HFFc6 (cell line): ENCODE results near the gene AKR7A3. TPM values are rescaled to one million over a fixed set of nuclear protein-coding genes. Genes with fewer than 3 reads are reported as not detected.
"Not testable (repeated sequence)": the region's sequence is repeated elsewhere in the genome, so short reads cannot be mapped to it uniquely, and the experiment has no call there.

Experiments used
- DNase-seq: peaks from one replicate; pipeline ENCODE4 v3.0.0-alpha.2; 2018
- H3K27ac Mint-ChIP-seq: 2 replicates; pipeline ENCODE4 v1.8.0; 2020; ENCODE audit warnings: mild to moderate bottlenecking, mixed read lengths
- H3K27me3 Mint-ChIP-seq: 2 replicates; pipeline ENCODE4 v1.8.0; 2021; ENCODE audit warnings: mild to moderate bottlenecking, moderate library complexity, mixed read lengths; ENCODE audit not compliant: insufficient read depth
- H3K36me3 Mint-ChIP-seq: 2 replicates; pipeline ENCODE4 v1.8.0; 2021; ENCODE audit warnings: low read depth, mixed read lengths
- H3K4me1 Mint-ChIP-seq: 2 replicates; pipeline ENCODE4 v1.8.0; 2020; ENCODE audit warnings: low read depth, mixed read lengths
- H3K4me3 Mint-ChIP-seq: 2 replicates; pipeline ENCODE4 v1.8.0; 2020; ENCODE audit warnings: mild to moderate bottlenecking, moderate library complexity, mixed read lengths
- H3K9me3 Mint-ChIP-seq: 2 replicates; pipeline ENCODE4 v1.8.0; 2020; ENCODE audit warnings: mild to moderate bottlenecking, mixed read lengths
- total RNA-seq, 6 experiments: library from RNA; stranded (reverse); fragmentation: NEBNext Ultra II Directional; extraction: Animal tissue kit (Norgen Biotek cat#: 25700); gene quantifications; 2 replicates in 1 of 6; 3 replicates in 5 of 6; pipeline ENCODE4 v1.2.3, GENCODE V29; 2021
- TF ChIP-seq, protein P1 (sequence below): fragments of 200-600 bp; sonication (generic); IDR thresholded peaks from 2 replicates; pipeline ENCODE4 v1.5.0; 2021; ENCODE audit warnings: antibody characterized with exemption, mild to moderate bottlenecking

Gene AKR7A3
- total RNA-seq, 6 experiments from 2014 or later: 0.12 to 0.46 (median 0.27) TPM; not detected in 1

GRCh38 chr1:19305880-19306279, 17.3 kb upstream of the AKR7A3 start:
- Mint-ChIP-seq H3K9me3 (no peaks in the 10 kb centered on the region), H3K27ac (no peak overlapping the region), H3K36me3 (peaks cover 18% of the 10 kb centered on the region), H3K27me3 (no peaks in the 10 kb centered on the region; the same call in none of the 2 replicates), H3K4me3 (no peak overlapping the region), H3K4me1 (peaks cover 22% of the 10 kb centered on the region)
- no peak for DNase-seq
- TF ChIP-seq, protein P1, sequence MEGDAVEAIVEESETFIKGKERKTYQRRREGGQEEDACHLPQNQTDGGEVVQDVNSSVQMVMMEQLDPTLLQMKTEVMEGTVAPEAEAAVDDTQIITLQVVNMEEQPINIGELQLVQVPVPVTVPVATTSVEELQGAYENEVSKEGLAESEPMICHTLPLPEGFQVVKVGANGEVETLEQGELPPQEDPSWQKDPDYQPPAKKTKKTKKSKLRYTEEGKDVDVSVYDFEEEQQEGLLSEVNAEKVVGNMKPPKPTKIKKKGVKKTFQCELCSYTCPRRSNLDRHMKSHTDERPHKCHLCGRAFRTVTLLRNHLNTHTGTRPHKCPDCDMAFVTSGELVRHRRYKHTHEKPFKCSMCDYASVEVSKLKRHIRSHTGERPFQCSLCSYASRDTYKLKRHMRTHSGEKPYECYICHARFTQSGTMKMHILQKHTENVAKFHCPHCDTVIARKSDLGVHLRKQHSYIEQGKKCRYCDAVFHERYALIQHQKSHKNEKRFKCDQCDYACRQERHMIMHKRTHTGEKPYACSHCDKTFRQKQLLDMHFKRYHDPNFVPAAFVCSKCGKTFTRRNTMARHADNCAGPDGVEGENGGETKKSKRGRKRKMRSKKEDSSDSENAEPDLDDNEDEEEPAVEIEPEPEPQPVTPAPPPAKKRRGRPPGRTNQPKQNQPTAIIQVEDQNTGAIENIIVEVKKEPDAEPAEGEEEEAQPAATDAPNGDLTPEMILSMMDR: no peak

- H3K4me1 Mint-ChIP-seq, DNase-seq, H3K9me3 Mint-ChIP-seq, H3K27me3 Mint-ChIP-seq, H3K4me3 Mint-ChIP-seq, H3K27ac Mint-ChIP-seq: not testable (repeated sequence)
- H3K36me3 Mint-ChIP-seq: peaks cover 18% of the 10 kb centered on the region
These were observed 15.5 kb upstream of the AKR7A3 start for GRCh38 chr1:19304081-19304480.

DNA sequence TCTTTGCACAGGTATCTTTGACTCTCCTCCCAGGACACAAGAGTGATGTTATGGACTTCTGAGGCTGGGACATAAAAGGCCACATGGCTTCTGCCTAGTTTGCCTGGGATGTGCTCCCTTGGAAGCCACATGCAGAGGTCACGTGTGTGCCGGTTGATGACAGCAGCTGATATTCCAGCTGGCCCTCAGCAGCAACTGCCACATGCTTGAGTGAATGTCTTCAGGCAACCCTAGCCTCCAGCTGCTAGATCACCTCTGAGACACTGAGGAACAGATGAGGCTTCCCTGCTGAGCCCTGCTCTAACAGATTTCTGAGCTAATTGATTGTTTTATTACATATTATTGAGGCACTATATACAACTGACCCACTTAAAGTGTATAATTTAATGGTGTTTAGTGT, 11.6 kb upstream of the AKR7A3 start:
- Mint-ChIP-seq H3K4me1 (peaks cover 6% of the 10 kb centered on the region), H3K36me3 (peaks cover 14% of the 10 kb centered on the region), H3K27me3 (no peaks in the 10 kb centered on the region; the same call in 1 of the 2 replicates), H3K27ac (no peak overlapping the region), H3K9me3 (peaks cover 10% of the 10 kb centered on the region; the same call in 1 of the 2 replicates), H3K4me3 (no peak overlapping the region)
- no peak for DNase-seq
- TF ChIP-seq, protein P1: no peak

- Mint-ChIP-seq H3K4me3 (no peak overlapping the region), H3K36me3 (peaks cover 26% of the 10 kb centered on the region), H3K27ac (no peak overlapping the region), H3K9me3 (peaks cover 22% of the 10 kb centered on the region; the same call in 1 of the 2 replicates), H3K4me1 (peaks cover 6% of the 10 kb centered on the region), H3K27me3 (peaks cover 2% of the 10 kb centered on the region; the same call in 1 of the 2 replicates)
- DNase-seq: no peak
- TF ChIP-seq, protein P1: no peak
These were observed 6.1 kb upstream of the AKR7A3 start for GRCh38 chr1:19294638-19295037.

- no peak for DNase-seq
- peaks cover 2% of the 10 kb centered on the region; the same call in 1 of the 2 replicates for H3K9me3 Mint-ChIP-seq
- H3K4me1 Mint-ChIP-seq: peaks cover 5% of the 10 kb centered on the region; the same call in 1 of the 2 replicates
- H3K36me3 Mint-ChIP-seq: peaks cover 8% of the 10 kb centered on the region
- H3K27ac Mint-ChIP-seq: no peak overlapping the region
- TF ChIP-seq, protein P1: no peak
- no peaks in the 10 kb centered on the region; the same call in 1 of the 2 replicates for H3K27me3 Mint-ChIP-seq
- peak overlapping the region; percentile 67 for H3K4me3 Mint-ChIP-seq
These were observed 674 bp upstream of the AKR7A3 start for GRCh38 chr1:19289244-19289643.

GRCh38 chr1:19287436-19288185, 959 bp downstream of the AKR7A3 start:
- H3K36me3 Mint-ChIP-seq: peaks cover 4% of the 10 kb centered on the region; the same call in 1 of the 2 replicates
- TF ChIP-seq, protein P1: no peak
- H3K4me3 Mint-ChIP-seq: peak overlapping the region; percentile 41; the same call in 1 of the 2 replicates
- H3K27me3 Mint-ChIP-seq: no peaks in the 10 kb centered on the region; the same call in 1 of the 2 replicates
- H3K27ac Mint-ChIP-seq: no peak overlapping the region
- H3K9me3 Mint-ChIP-seq: no peaks in the 10 kb centered on the region; the same call in 1 of the 2 replicates
- H3K4me1 Mint-ChIP-seq: peaks cover 5% of the 10 kb centered on the region; the same call in 1 of the 2 replicates
- DNase-seq: no peak

- H3K36me3 Mint-ChIP-seq, H3K27me3 Mint-ChIP-seq, H3K4me1 Mint-ChIP-seq, H3K9me3 Mint-ChIP-seq, DNase-seq, H3K27ac Mint-ChIP-seq, H3K4me3 Mint-ChIP-seq: not testable (repeated sequence)
These were observed 2.8 kb downstream of the AKR7A3 start for GRCh38 chr1:19285807-19286206.

GRCh38 chr1:19285366-19285765, 3.2 kb downstream of the AKR7A3 start:
- H3K36me3 Mint-ChIP-seq, H3K4me1 Mint-ChIP-seq, H3K9me3 Mint-ChIP-seq, DNase-seq, H3K27me3 Mint-ChIP-seq, H3K27ac Mint-ChIP-seq, H3K4me3 Mint-ChIP-seq: not testable (repeated sequence)
